GM20431 (cell line): ENCODE results near the gene CDS2.

Experiments used
- in situ Hi-C: fragments of 300-500 bp; cut with MseI, MboI; formaldehyde crosslinking; loops from one replicate; pipeline ENCODE4 v1.15.0; 2020; ENCODE audit warnings: low sequenced_read_pairs; ENCODE audit not compliant: unreplicated experiment

CDS2 gene

GRCh38 chr20:5126512-5127203 is at the start of gene CDS2:
CDS2 (plus strand) TSS chr20:5127008; CDS start chr20:5127093, 85 bp downstream.
- in situ Hi-C loops: loop anchor here (10.0 kb wide), 1 partner anchor 68 kb away; no protein-coding TSS in a partner anchor

- in situ Hi-C loops: loop anchor here (25.0 kb wide), 1 partner anchor 341 kb away; no protein-coding TSS in a partner anchor
Observed at GRCh38 chr20:5077761-5078387, 48.9 kb upstream of the CDS2 start.

- in situ Hi-C loops: loop anchor here (25.0 kb wide), 1 partner anchor 341 kb away; no protein-coding TSS in a partner anchor
Observed at GRCh38 chr20:5078399-5078958, 48.3 kb upstream of the CDS2 start.

GRCh38 chr20:5080384-5080877 is 46.4 kb upstream of the CDS2 start:
- in situ Hi-C loops: loop anchor here (25.0 kb wide), 1 partner anchor 343 kb away; no protein-coding TSS in a partner anchor

- in situ Hi-C loops: loop anchor here (25.0 kb wide), 1 partner anchor 348 kb away; no protein-coding TSS in a partner anchor
Observed at GRCh38 chr20:5085380-5085779, 41.4 kb upstream of the CDS2 start.

GRCh38 chr20:5088688-5089087 is 38.1 kb upstream of the CDS2 start:
- in situ Hi-C loops: loop anchor here (25.0 kb wide), 1 partner anchor 351 kb away; no protein-coding TSS in a partner anchor

GRCh38 chr20:5090191-5090590 is 36.6 kb upstream of the CDS2 start:
- in situ Hi-C loops: loop anchor here (25.0 kb wide), 1 partner anchor 353 kb away; no protein-coding TSS in a partner anchor

- in situ Hi-C loops: loop anchor here (25.0 kb wide), 1 partner anchor 355 kb away; no protein-coding TSS in a partner anchor
Observed at GRCh38 chr20:5091902-5092301, 34.9 kb upstream of the CDS2 start.

- in situ Hi-C loops: loop anchor here (25.0 kb wide), 1 partner anchor 356 kb away; no protein-coding TSS in a partner anchor
Observed at GRCh38 chr20:5092765-5093339, 34.0 kb upstream of the CDS2 start.

GRCh38 chr20:5095454-5095853 is 31.4 kb upstream of the CDS2 start:
- in situ Hi-C loops: loop anchor here (25.0 kb wide), 1 partner anchor 358 kb away; no protein-coding TSS in a partner anchor

- in situ Hi-C loops: loop anchor here (25.0 kb wide), 1 partner anchor 359 kb away; no protein-coding TSS in a partner anchor
Observed at GRCh38 chr20:5095931-5096330, 30.9 kb upstream of the CDS2 start.

- in situ Hi-C loops: loop anchor here (25.0 kb wide), 1 partner anchor 359 kb away; no protein-coding TSS in a partner anchor
Observed at GRCh38 chr20:5096463-5096862, 30.3 kb upstream of the CDS2 start.

GRCh38 chr20:5099009-5099408 is 27.8 kb upstream of the CDS2 start:
- in situ Hi-C loops: loop anchor here (25.0 kb wide), 1 partner anchor 362 kb away; no protein-coding TSS in a partner anchor

- in situ Hi-C loops: loop anchor here (25.0 kb wide), 1 partner anchor 363 kb away; no protein-coding TSS in a partner anchor
Observed at GRCh38 chr20:5099909-5100308, 26.9 kb upstream of the CDS2 start.

- in situ Hi-C loops: no loop called here
Observed at GRCh38 chr20:5100684-5101347, 26.0 kb upstream of the CDS2 start.

- in situ Hi-C loops: no loop called here
Observed at GRCh38 chr20:5104479-5104878, 22.3 kb upstream of the CDS2 start.

- in situ Hi-C loops: no loop called here
Observed at GRCh38 chr20:5109276-5109675, 17.5 kb upstream of the CDS2 start.

GRCh38 chr20:5113615-5113986 is 13.2 kb upstream of the CDS2 start:
- in situ Hi-C loops: no loop called here

- in situ Hi-C loops: no loop called here
Observed at GRCh38 chr20:5114403-5114802, 12.4 kb upstream of the CDS2 start.
